HEK293T (cell line): ENCODE measurements around the gene DNAJC11.
"Not testable (repeated sequence)": the region's sequence is repeated elsewhere in the genome, so short reads cannot be mapped to it uniquely, and the experiment has no call there.

Source experiments
- CTCF ChIA-PET: fragments of 350-600 bp; formaldehyde crosslinking; extraction: SDS; loops from one replicate; lab custom pipeline; 2021; ENCODE audit warnings: antibody characterized with exemption, inconsistent platforms; lab: Yijun Ruan, JAX
- POLR2A ChIA-PET: fragments of 350-600 bp; formaldehyde crosslinking; extraction: SDS; loops from one replicate; lab custom pipeline; 2020; ENCODE audit warnings: antibody characterized with exemption, inconsistent platforms; lab: Yijun Ruan, JAX
- DNase-seq: peaks from one replicate; pipeline ENCODE4 v3.0.0; 2012; ENCODE audit warnings: mixed read lengths; ENCODE audit errors: extremely low spot score
- ARNT ChIP-seq: fragments of 450-650 bp; IDR thresholded peaks from 2 replicates; pipeline ENCODE4 v1.6.1; 2017; ENCODE audit warnings: mild to moderate bottlenecking
- BHLHE40 ChIP-seq: fragments of 450-650 bp; IDR thresholded peaks from 2 replicates; pipeline ENCODE4 v1.6.1; 2016; ENCODE audit warnings: mild to moderate bottlenecking, moderate library complexity, borderline replicate concordance
- CTBP1 ChIP-seq: fragments of 450-650 bp; IDR thresholded peaks from 2 replicates; pipeline ENCODE4 v1.6.1; 2016; ENCODE audit warnings: borderline replicate concordance
- ELF4 ChIP-seq: fragments of 450-650 bp; IDR thresholded peaks from 2 replicates; pipeline ENCODE4 v1.6.1; 2017; ENCODE audit warnings: antibody characterized with exemption
- FOXA1 ChIP-seq: fragments of 450-650 bp; IDR thresholded peaks from 2 replicates; pipeline ENCODE4 v1.6.1; 2016; ENCODE audit warnings: mild to moderate bottlenecking
- FOXK2 ChIP-seq: fragments of 450-650 bp; IDR thresholded peaks from 2 replicates; pipeline ENCODE4 v1.6.1; 2016; ENCODE audit warnings: mild to moderate bottlenecking
- FOXM1 ChIP-seq: fragments of 450-650 bp; IDR thresholded peaks from 2 replicates; pipeline ENCODE4 v1.6.1; 2017; ENCODE audit warnings: mild to moderate bottlenecking, borderline replicate concordance
- HDGF ChIP-seq: fragments of 450-650 bp; IDR thresholded peaks from 2 replicates; pipeline ENCODE4 v1.6.1; 2017; ENCODE audit warnings: antibody characterized with exemption, borderline replicate concordance
- L3MBTL2 ChIP-seq: fragments of 450-650 bp; conservative IDR thresholded peaks from 2 replicates; pipeline ENCODE4 v1.6.1; 2016; ENCODE audit warnings: mild to moderate bottlenecking
- LEF1 ChIP-seq: fragments of 450-650 bp; IDR thresholded peaks from 2 replicates; pipeline ENCODE4 v1.6.1; 2017; ENCODE audit warnings: mild to moderate bottlenecking, borderline replicate concordance
- NFRKB ChIP-seq: fragments of 450-650 bp; IDR thresholded peaks from 2 replicates; pipeline ENCODE4 v1.6.1; 2016; ENCODE audit warnings: mild to moderate bottlenecking, moderate library complexity
- SP1 ChIP-seq: fragments of 450-650 bp; IDR thresholded peaks from 2 replicates; pipeline ENCODE4 v1.6.1; 2017
- SUZ12 ChIP-seq: fragments of 450-650 bp; IDR thresholded peaks from 2 replicates; pipeline ENCODE4 v1.6.1; 2016; ENCODE audit warnings: mild to moderate bottlenecking
- TARDBP ChIP-seq: fragments of 450-650 bp; IDR thresholded peaks from 2 replicates; pipeline ENCODE4 v1.6.1; 2016
- ZNF384 ChIP-seq: fragments of 450-650 bp; IDR thresholded peaks from 2 replicates; pipeline ENCODE4 v1.6.1; 2016
- TF ChIP-seq, protein P1 (sequence below): fragments of 450-650 bp; IDR thresholded peaks from 2 replicates; pipeline ENCODE4 v1.6.1; 2016

DNAJC11 gene, protein sequence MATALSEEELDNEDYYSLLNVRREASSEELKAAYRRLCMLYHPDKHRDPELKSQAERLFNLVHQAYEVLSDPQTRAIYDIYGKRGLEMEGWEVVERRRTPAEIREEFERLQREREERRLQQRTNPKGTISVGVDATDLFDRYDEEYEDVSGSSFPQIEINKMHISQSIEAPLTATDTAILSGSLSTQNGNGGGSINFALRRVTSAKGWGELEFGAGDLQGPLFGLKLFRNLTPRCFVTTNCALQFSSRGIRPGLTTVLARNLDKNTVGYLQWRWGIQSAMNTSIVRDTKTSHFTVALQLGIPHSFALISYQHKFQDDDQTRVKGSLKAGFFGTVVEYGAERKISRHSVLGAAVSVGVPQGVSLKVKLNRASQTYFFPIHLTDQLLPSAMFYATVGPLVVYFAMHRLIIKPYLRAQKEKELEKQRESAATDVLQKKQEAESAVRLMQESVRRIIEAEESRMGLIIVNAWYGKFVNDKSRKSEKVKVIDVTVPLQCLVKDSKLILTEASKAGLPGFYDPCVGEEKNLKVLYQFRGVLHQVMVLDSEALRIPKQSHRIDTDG

GRCh38 chr1:6701437-6702153, at the start of gene DNAJC11:
TSS of gene DNAJC11 (minus strand) at chr1:6701816. CDS start at chr1:6701800, 16 bp downstream.
- ChIA-PET POLR2A (interaction anchor here (0.7 to 1.7 kb wide), 3 partner anchors 10 to 259 kb away, joined by 4 to 7 read pairs (median 5); partner anchors contain the start of gene CAMTA1), CTCF (interaction anchor here (0.6 to 0.7 kb wide), 6 partner anchors 11 to 889 kb away, joined by 3 to 5 read pairs (median 3); no protein-coding TSS in a partner anchor)
- peak; percentile 96 for DNase-seq
- TF ChIP-seq FOXM1 (peak; percentile 85), L3MBTL2 (peak; percentile 97), SUZ12 (no peak), ARNT (peak; percentile 79; the same call in 1 of the 2 replicates)

- no peak for DNase-seq
- CTCF ChIA-PET = no interaction called here
- TF ChIP-seq FOXK2 (no peak), BHLHE40 (no peak), FOXM1 (no peak), FOXA1 (no peak), L3MBTL2 (no peak), TARDBP (no peak), SUZ12 (no peak), SP1 (no peak), LEF1 (no peak), NFRKB (no peak), ARNT (no peak), HDGF (no peak), CTBP1 (no peak), ELF4 (no peak), ZNF384 (no peak)
- TF ChIP-seq, protein P1, sequence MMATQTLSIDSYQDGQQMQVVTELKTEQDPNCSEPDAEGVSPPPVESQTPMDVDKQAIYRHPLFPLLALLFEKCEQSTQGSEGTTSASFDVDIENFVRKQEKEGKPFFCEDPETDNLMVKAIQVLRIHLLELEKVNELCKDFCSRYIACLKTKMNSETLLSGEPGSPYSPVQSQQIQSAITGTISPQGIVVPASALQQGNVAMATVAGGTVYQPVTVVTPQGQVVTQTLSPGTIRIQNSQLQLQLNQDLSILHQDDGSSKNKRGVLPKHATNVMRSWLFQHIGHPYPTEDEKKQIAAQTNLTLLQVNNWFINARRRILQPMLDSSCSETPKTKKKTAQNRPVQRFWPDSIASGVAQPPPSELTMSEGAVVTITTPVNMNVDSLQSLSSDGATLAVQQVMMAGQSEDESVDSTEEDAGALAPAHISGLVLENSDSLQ = no peak
- POLR2A ChIA-PET = interaction anchor here (1.2 kb wide), 1 partner anchor 34 kb away, joined by 4 read pairs; the partner anchor contains the start of gene CAMTA1
Measured at GRCh38 chr1:6750490-6750889, 48.9 kb upstream of the DNAJC11 start.

- DNase-seq = no peak
- POLR2A ChIA-PET = no interaction called here
- CTCF ChIA-PET = interaction anchor here (0.7 to 1.3 kb wide), 2 partner anchors 9 to 11 kb away, joined by 3 to 5 read pairs; no protein-coding TSS in a partner anchor
- TF ChIP-seq L3MBTL2 = no peak
- TF ChIP-seq LEF1 = no peak
- TF ChIP-seq, protein P1 = no peak
- no peak for TF ChIP-seq NFRKB
- TF ChIP-seq CTBP1 = no peak
- TF ChIP-seq FOXA1 = no peak
Measured at GRCh38 chr1:6747674-6748073, 46.1 kb upstream of the DNAJC11 start.

DNA sequence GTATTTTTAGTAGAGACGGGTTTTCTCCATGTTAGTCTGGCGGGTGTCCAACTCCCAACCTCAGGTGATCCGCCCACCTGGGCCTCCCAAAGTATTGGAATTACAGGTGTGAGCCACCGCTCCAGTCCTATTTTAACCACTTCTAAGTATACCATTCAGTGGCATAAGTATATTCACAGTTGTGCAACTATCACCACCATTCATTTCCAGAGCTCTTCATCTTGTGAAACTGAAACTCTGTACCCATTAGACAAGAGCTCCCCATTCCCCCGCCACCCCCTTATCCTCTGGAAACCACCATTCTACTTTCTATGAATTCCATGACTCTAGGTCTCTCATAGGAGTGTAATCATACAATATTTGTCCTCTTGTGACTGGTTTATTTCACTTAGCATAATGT, 43.5 kb upstream of the DNAJC11 start:
- POLR2A ChIA-PET = no interaction called here
- no peak for TF ChIP-seq CTBP1
- no peak for TF ChIP-seq LEF1
- TF ChIP-seq ELF4 = no peak
- no peak for TF ChIP-seq FOXA1
- no peak for TF ChIP-seq SP1
- TF ChIP-seq ARNT = no peak
- TF ChIP-seq L3MBTL2 = no peak
- TF ChIP-seq NFRKB = no peak
- DNase-seq = no peak
- CTCF ChIA-PET = no interaction called here

DNA sequence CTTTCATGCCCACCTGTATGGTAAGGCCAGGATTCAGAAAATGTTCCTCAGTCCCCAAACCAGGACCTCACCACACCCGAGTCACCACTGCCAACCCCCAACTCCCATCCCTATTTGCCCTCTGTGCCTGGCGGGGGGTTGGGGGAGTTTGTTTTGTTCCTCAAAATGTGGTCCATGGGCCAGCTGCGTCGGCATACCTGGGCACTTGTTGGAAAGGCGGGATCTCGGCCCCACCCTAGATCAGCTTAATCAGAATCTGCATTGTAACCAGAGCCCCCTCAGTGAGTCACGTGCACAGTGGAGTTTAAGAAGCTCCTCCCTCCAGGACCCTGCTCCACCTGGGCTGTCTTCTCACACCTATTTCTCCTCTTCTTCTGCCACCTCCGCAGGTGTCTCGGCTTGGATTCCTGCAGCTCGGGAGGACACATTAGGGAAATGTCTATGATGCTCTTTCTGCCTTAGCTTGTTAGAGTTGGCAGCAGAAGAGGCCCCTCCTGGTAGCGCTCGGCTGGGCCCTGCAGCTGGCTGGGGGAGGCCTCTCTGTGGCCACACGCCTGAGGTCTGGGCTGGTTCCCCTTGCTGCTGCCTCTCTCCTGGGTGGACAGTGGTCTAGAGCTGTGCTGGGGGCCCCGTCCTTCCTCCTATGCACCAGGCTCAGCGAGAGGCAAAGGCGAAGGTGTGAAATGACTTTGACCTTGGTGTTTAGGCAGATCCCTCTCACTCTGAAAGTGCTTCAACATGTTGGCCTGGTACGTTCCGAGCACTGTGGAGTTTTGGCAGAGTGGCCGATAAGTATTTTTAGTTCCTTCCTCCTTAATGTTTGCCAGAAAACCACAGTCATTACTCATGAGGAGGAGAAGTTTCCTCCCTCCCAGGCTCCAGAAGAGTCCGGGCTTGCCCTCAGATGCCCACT, 41.8 kb upstream of the DNAJC11 start:
- TF ChIP-seq CTBP1 (no peak), TARDBP (no peak), L3MBTL2 (no peak), FOXM1 (no peak), NFRKB (no peak), SUZ12 (no peak)
- ChIA-PET POLR2A (interaction anchor here (1.2 kb wide), 1 partner anchor 41 kb away, joined by 7 read pairs; the partner anchor contains the start of gene CAMTA1), CTCF (no interaction called here)
- no peak for DNase-seq

- POLR2A ChIA-PET, DNase-seq, CTCF ChIA-PET: not testable (repeated sequence)
Measured at GRCh38 chr1:6742676-6743188, 41.1 kb upstream of the DNAJC11 start.
